ENCODE data around the gene PTPRM. TPM values are rescaled to one million over a fixed set of nuclear protein-coding genes. Genes with fewer than 3 reads are reported as not detected.

PTPRM gene
- total RNA-seq, 4 donors from 2014 or later = 81.5 to 98.9 (median 86.8) TPM

- Histone ChIP-seq H3K27ac (no peak overlapping the region), H3K27me3 (no peaks in the 10 kb centered on the region), H3K4me3 (no peak overlapping the region), H3K36me3 (no peaks in the 10 kb centered on the region), H3K4me1 (peaks cover 7 to 47% (median 9%) of the 10 kb centered on the region in 3 donors), H3K9me3 (no peaks in the 10 kb centered on the region)
- WGBS, 2 donors (ENCODE audit: low coverage in 1 of 2) = 77 to 94% methylated on average over 2 of the region's 2 CpGs
- no peak for ATAC-seq
- TF ChIP-seq EP300 (IDR thresholded peaks at IDR 0.05) = no peak
- TF ChIP-seq, protein P1, sequence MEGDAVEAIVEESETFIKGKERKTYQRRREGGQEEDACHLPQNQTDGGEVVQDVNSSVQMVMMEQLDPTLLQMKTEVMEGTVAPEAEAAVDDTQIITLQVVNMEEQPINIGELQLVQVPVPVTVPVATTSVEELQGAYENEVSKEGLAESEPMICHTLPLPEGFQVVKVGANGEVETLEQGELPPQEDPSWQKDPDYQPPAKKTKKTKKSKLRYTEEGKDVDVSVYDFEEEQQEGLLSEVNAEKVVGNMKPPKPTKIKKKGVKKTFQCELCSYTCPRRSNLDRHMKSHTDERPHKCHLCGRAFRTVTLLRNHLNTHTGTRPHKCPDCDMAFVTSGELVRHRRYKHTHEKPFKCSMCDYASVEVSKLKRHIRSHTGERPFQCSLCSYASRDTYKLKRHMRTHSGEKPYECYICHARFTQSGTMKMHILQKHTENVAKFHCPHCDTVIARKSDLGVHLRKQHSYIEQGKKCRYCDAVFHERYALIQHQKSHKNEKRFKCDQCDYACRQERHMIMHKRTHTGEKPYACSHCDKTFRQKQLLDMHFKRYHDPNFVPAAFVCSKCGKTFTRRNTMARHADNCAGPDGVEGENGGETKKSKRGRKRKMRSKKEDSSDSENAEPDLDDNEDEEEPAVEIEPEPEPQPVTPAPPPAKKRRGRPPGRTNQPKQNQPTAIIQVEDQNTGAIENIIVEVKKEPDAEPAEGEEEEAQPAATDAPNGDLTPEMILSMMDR (IDR thresholded peaks at IDR 0.05) = no peak
- TF ChIP-seq POLR2A (IDR thresholded peaks at IDR 0.05) = no peak
- TF ChIP-seq POLR2AphosphoS5 (IDR thresholded peaks at IDR 0.05) = no peak
Observed at GRCh38 chr18:7856733-7857132, 289.6 kb downstream of the PTPRM start.

DNA sequence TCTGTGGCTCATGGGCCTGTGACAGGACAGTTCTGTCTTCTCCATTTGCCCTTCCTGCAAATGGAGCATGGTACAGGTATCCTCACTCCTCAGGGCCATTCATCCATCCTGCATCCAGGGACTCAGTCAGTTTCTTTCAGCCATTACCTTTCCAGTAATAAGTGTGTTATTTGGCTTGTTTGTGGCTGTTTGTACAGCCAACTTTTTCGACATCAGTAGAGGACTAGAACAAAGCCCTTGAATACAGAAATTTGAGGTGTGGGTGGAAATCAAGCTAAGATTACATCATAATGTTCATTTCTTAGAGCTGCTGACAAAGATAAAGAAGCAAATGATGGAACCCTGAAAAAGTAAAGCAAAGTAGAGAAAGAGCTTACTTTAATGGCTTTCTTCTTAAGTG lies 290.4 kb downstream of the PTPRM start:
- no peak overlapping the region for H3K4me3 ChIP-seq
- H3K9me3 ChIP-seq = no peaks in the 10 kb centered on the region
- 70% methylated on average over 1 of the region's 1 CpG; no CpG with 5 or more reads in 1 of the 2 donors for WGBS, 2 donors (ENCODE audit: low coverage in 1 of 2)
- no peaks in the 10 kb centered on the region for H3K36me3 ChIP-seq
- TF ChIP-seq POLR2A (IDR thresholded peaks at IDR 0.05) (no peak), EP300 (IDR thresholded peaks at IDR 0.05) (no peak), POLR2AphosphoS5 (IDR thresholded peaks at IDR 0.05) (no peak)
- TF ChIP-seq, protein P1 (IDR thresholded peaks at IDR 0.05) = no peak
- H3K27ac ChIP-seq = no peak overlapping the region
- ATAC-seq = no peak
- peaks cover 7 to 51% (median 9%) of the 10 kb centered on the region in 3 donors for H3K4me1 ChIP-seq
- no peaks in the 10 kb centered on the region for H3K27me3 ChIP-seq

DNA sequence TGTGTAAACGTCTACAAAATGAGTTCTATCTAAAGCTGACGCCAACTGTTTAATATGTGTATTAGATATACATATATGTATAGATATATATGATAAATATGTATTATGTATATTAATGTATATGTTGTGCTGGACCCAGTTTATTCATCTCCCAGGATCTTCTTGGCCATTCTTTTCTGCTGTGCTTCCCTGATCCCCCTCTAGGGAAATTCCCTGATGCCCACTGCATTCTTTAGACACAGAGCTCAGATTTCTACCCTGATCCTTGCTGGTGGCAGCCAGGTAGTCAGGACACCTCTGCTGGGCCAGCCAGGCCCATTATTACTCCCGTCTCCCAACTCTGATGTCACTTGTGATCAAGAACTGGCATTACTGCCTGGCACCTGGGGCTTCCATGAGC lies 292.0 kb downstream of the PTPRM start:
- Histone ChIP-seq H3K27ac (no peak overlapping the region), H3K27me3 (no peaks in the 10 kb centered on the region), H3K9me3 (no peaks in the 10 kb centered on the region), H3K4me1 (peaks cover 7 to 51% (median 9%) of the 10 kb centered on the region in 3 donors), H3K4me3 (no peak overlapping the region), H3K36me3 (no peaks in the 10 kb centered on the region)
- no peak for ATAC-seq
- TF ChIP-seq, protein P1 (IDR thresholded peaks at IDR 0.05) = no peak
- TF ChIP-seq POLR2AphosphoS5 (IDR thresholded peaks at IDR 0.05) = no peak
- TF ChIP-seq POLR2A (IDR thresholded peaks at IDR 0.05) = no peak
- TF ChIP-seq EP300 (IDR thresholded peaks at IDR 0.05) = no peak
- WGBS, 2 donors (ENCODE audit: low coverage in 1 of 2) = 90 to 98% methylated on average over 3 of the region's 3 CpGs

- TF ChIP-seq POLR2AphosphoS5 (IDR thresholded peaks at IDR 0.05) (no peak), POLR2A (IDR thresholded peaks at IDR 0.05) (no peak), EP300 (IDR thresholded peaks at IDR 0.05) (no peak)
- TF ChIP-seq, protein P1 (IDR thresholded peaks at IDR 0.05) = no peak
- Histone ChIP-seq H3K4me1 (peaks cover 0 to 23% (median 0%) of the 10 kb centered on the region in 3 donors), H3K36me3 (no peaks in the 10 kb centered on the region), H3K4me3 (no peak overlapping the region), H3K27ac (no peak overlapping the region), H3K9me3 (no peaks in the 10 kb centered on the region), H3K27me3 (no peaks in the 10 kb centered on the region)
- no peak for ATAC-seq
- WGBS, 2 donors (ENCODE audit: low coverage in 1 of 2) = 78 to 80% methylated on average over 1 of the region's 1 CpG
Observed at GRCh38 chr18:7870266-7870665, 303.1 kb downstream of the PTPRM start.

DNA sequence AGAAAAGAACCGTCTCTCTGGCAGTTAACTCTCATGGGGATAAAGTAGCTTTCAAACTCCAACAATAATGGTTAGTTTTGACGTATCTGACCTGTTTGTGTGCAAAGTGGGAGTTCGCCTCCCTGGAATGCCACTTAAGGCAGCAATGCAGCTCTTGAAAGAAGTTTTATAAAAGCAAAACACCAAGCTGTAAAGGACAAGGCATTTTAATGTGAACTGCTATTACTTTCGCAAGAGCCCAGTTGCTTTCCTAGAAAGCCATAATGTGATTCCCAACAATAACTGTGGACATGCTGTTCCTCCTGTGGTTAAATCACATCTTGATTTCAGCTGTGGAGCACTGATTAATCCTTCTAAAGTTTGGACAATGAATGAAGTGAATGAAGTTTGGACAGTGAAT lies 303.7 kb downstream of the PTPRM start:
- no peak for ATAC-seq
- no peaks in the 10 kb centered on the region for H3K36me3 ChIP-seq
- H3K4me3 ChIP-seq = no peak overlapping the region
- TF ChIP-seq POLR2AphosphoS5 (IDR thresholded peaks at IDR 0.05) (peak; percentile 88), EP300 (IDR thresholded peaks at IDR 0.05) (no peak)
- no peak overlapping the region for H3K27ac ChIP-seq
- peaks cover 0 to 23% (median 0%) of the 10 kb centered on the region in 3 donors for H3K4me1 ChIP-seq
- no peaks in the 10 kb centered on the region for H3K27me3 ChIP-seq
- no peaks in the 10 kb centered on the region for H3K9me3 ChIP-seq
- WGBS, 2 donors (ENCODE audit: low coverage in 1 of 2) = 65 to 71% methylated on average over 4 of the region's 4 CpGs

All from gastroesophageal sphincter (tissue), 4 donors.